HepG2 (cell line): ENCODE results near the gene PTPRM.

ENCODE experiments used
- CBFB ChIP-seq: sonication (generic); formaldehyde crosslinking; IDR thresholded peaks from 2 replicates; pipeline ENCODE4 v1.4.0; 2020; ENCODE audit warnings: missing genetic modification reagents
- FOXP1 ChIP-seq, 2 experiments: fragments of 450-650 bp in 1 of 2; IDR thresholded peaks; 2 replicates each; pipeline ENCODE4 v1.6.1; 2017 to 2018; ENCODE audit warnings: antibody characterized with exemption in 1 of 2
- JUN ChIP-seq: sonication (generic); formaldehyde crosslinking; IDR thresholded peaks from 2 replicates; pipeline ENCODE4 v1.4.0; 2020; ENCODE audit warnings: mild to moderate bottlenecking, missing genetic modification reagents
- TF ChIP-seq, protein P1 (sequence below): IDR thresholded peaks from 2 replicates; pipeline ENCODE4 v1.6.1; 2016

DNA sequence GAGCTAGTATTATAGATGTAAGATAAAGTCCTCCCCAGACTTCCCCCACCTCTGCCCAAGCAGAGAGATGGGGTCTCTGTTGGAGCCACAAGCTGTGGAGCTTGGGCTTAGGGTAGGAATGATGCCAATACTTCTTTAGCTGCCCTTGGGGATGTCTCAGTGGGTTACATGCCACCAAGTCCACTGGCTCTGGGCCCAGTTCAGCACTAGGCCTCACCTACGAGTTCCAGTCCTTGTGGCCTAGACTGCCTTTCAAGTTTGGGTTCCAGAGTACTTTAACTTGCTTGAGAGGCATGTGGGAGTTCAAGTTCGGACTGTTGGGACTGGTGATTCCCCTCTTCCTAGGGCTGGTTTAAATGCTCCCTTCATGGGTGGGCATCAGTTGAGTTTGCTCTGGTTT, 272.4 kb downstream of the PTPRM start:
- TF ChIP-seq, protein P1, sequence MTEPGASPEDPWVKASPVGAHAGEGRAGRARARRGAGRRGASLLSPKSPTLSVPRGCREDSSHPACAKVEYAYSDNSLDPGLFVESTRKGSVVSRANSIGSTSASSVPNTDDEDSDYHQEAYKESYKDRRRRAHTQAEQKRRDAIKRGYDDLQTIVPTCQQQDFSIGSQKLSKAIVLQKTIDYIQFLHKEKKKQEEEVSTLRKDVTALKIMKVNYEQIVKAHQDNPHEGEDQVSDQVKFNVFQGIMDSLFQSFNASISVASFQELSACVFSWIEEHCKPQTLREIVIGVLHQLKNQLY = no peak
- no peak for TF ChIP-seq FOXP1 (IDR thresholded peaks at IDR 0.05)
- TF ChIP-seq FOXP1 (CRISPR knock-in tag; IDR thresholded peaks at IDR 0.05) = no peak
- TF ChIP-seq CBFB = no peak
- no peak for TF ChIP-seq JUN (CRISPR knock-in tag)
